HepG2 (cell line): Measurements from ENCODE around the gene TUBE1. TPM values are rescaled to one million over a fixed set of nuclear protein-coding genes. Genes with fewer than 3 reads are reported as not detected.
"Not testable (repeated sequence)": the region's sequence is repeated elsewhere in the genome, so short reads cannot be mapped to it uniquely, and the experiment has no call there.

Source experiments
- ATAC-seq: fragments of 200-7000 bp; cut with Tn5 transposase; 3 replicates; pipeline ENCODE4 v1.9.1; 2020; ENCODE audit warnings: mild to moderate bottlenecking, moderate library complexity
- BruUV-seq: library from RNA; stranded (reverse); fragments of 400-500 nt; replicated peaks from 2 replicates; lab custom pipeline; 2021; lab: Mats Ljungman, UMichigan
- CTCF ChIA-PET: fragments of 300-600 bp; formaldehyde crosslinking; extraction: SDS; loops from one replicate; lab custom pipeline; 2021; ENCODE audit warnings: low total read pairs, inconsistent platforms, low intra/inter-chr PET ratio; lab: Yijun Ruan, JAX
- POLR2A ChIA-PET: fragments of 350-600 bp; sonication (Branson Sonifier 250); formaldehyde crosslinking; loops from one replicate; lab custom pipeline; 2020; ENCODE audit warnings: antibody characterized with exemption, inconsistent platforms; lab: Yijun Ruan, JAX
- DNase-seq: peaks from one replicate; pipeline ENCODE4 v3.0.0-alpha.2; 2015; ENCODE audit warnings: low spot score
- FAIRE-seq: peaks from 3 replicates; lab custom pipeline; 2011; peaks lifted over from hg19 to GRCh38; lab: Jason Lieb, UNC
- H2AFZ ChIP-seq: one replicate; pipeline ENCODE4 v1.6.1; 2011; ENCODE audit warnings: low read length, inconsistent platforms
- H3K27ac ChIP-seq: fragments of 300-600 bp; 3 replicates; pipeline ENCODE4 v1.8.0; 2011; ENCODE audit warnings: mixed run types, mild to moderate bottlenecking, mixed read lengths, low read length, inconsistent platforms; ENCODE audit not compliant: insufficient read depth; ENCODE audit errors: extremely low read length
- H3K27me3 ChIP-seq, 2 experiments: fragments of 200-600 bp in 1 of 2; 2 replicates in 1 of 2; 3 replicates in 1 of 2; pipeline versions ENCODE4 v1.6.0 to v1.8.0; 2011; ENCODE audit warnings: low read length in 2 of 2, mild to moderate bottlenecking in 2 of 2, moderate library complexity in 2 of 2, inconsistent platforms in 1 of 2; ENCODE audit not compliant: insufficient read depth in 2 of 2, control insufficient read depth in 1 of 2
- H3K36me3 ChIP-seq, 2 experiments: fragments of 200-600 bp in 1 of 2; replicated peaks in 1 of 2; 2 replicates in 1 of 2; 3 replicates in 1 of 2; pipeline versions ENCODE4 v1.5.1 to v1.8.0; 2011; ENCODE audit warnings: low read length in 2 of 2, inconsistent platforms in 1 of 2; ENCODE audit not compliant: insufficient read depth in 2 of 2, control insufficient read depth in 1 of 2
- H3K4me1 ChIP-seq: 2 replicates; pipeline ENCODE4 v1.5.1; 2012; ENCODE audit warnings: low read length, inconsistent platforms; ENCODE audit not compliant: insufficient read depth
- H3K4me2 ChIP-seq: 2 replicates; pipeline ENCODE4 v1.6.0; 2011; ENCODE audit warnings: low read depth, low read length, inconsistent platforms
- H3K4me3 ChIP-seq, 3 experiments: fragments of 200-600 bp in 1 of 3; sonication (generic), shearing (Covaris generic) in 1 of 3; replicated peaks in 1 of 3; 2 replicates each; pipeline ENCODE4 v1.5.1; 2011 to 2016; ENCODE audit warnings: low read length in 3 of 3, inconsistent platforms in 2 of 3, low read depth in 2 of 3, mild to moderate bottlenecking in 2 of 3, control low read depth in 1 of 3, mixed read lengths in 1 of 3; ENCODE audit not compliant: insufficient read depth in 1 of 3
- H3K79me2 ChIP-seq: one replicate; pipeline ENCODE4 v1.6.1; 2011; ENCODE audit warnings: low read length, inconsistent platforms; ENCODE audit not compliant: insufficient read depth
- H3K9ac ChIP-seq: 2 replicates; pipeline ENCODE4 v1.6.0; 2011; ENCODE audit warnings: mild to moderate bottlenecking, low read depth, low read length, inconsistent platforms; ENCODE audit not compliant: insufficient read depth
- H3K9me3 ChIP-seq: 2 replicates; pipeline ENCODE4 v1.5.1; 2012; ENCODE audit warnings: mild to moderate bottlenecking, low read length
- H4K20me1 ChIP-seq: 2 replicates; pipeline ENCODE4 v1.6.0; 2011; ENCODE audit warnings: inconsistent platforms, mild to moderate bottlenecking, low read length, moderate library complexity; ENCODE audit not compliant: insufficient read depth
- CEBPB ChIP-seq: IDR thresholded peaks from 2 replicates; pipeline ENCODE4 v1.6.1; 2011; ENCODE audit warnings: low read depth, low read length, improper control_type of control experiment, borderline replicate concordance
- ZNF678 ChIP-seq: sonication (generic); formaldehyde crosslinking; IDR thresholded peaks from 2 replicates; pipeline ENCODE4 v1.4.0; 2020; ENCODE audit warnings: mild to moderate bottlenecking, missing genetic modification reagents
- WGBS: methylation state at CpG from one replicate; pipeline ENCODE4 v1.1.6; 2017; ENCODE audit warnings: low lambda C conversion rate; 5-methylcytosine and 5-hydroxymethylcytosine counted together
- in situ Hi-C: cut with HindIII; loops from 2 replicates; pipeline ENCODE4 v1.10.0; 2017; ENCODE audit warnings: low pct_unique_long_range_greater_than_20kb; ENCODE audit not compliant: extremely low pct_ligation_motif_present
- intact Hi-C: fragments of 100-400 bp; cut with micrococcal nuclease; formaldehyde crosslinking; loops from one replicate; pipeline ENCODE4 v1.10.0; 2022; ENCODE audit not compliant: unreplicated experiment
- polyA plus RNA-seq, 8 experiments: library from polyadenylated mRNA; depleted of rRNA in 3 of 8; stranded (reverse) in 7 of 8; unstranded in 1 of 8; fragments of >200 nt; fragmentation: Illumina TruSeq in 4 of 8; extraction: Trizol in 4 of 8; gene quantifications; 2 replicates each; pipeline versions ENCODE4 v1.2.1 to v1.2.3, GENCODE V29; 2011 to 2016; ENCODE audit warnings: low read depth in 4 of 8, missing spikeins in 1 of 8, mixed read lengths in 1 of 8; ENCODE audit not compliant: insufficient read depth in 1 of 8
- total RNA-seq, 5 experiments: library from RNA; depleted of rRNA; stranded (reverse); fragments of >200 nt; fragmentation: Illumina TruSeq; extraction: Trizol; gene quantifications; 2 replicates each; pipeline ENCODE4 v1.2.3, GENCODE V29; 2016; ENCODE audit warnings: low read depth in 1 of 5

The TUBE1 gene
- total and polyA plus RNA-seq, 2 of the 13 experiments (the other 11 are each of a cell fraction or from before 2014, with no cell fraction given) = 17.3 to 22.6 TPM

GRCh38 chr6:112049026-112049799 is 38.1 kb downstream of the TUBE1 start:
- CTCF ChIA-PET = no interaction called here
- ATAC-seq = peak; percentile 41

DNA sequence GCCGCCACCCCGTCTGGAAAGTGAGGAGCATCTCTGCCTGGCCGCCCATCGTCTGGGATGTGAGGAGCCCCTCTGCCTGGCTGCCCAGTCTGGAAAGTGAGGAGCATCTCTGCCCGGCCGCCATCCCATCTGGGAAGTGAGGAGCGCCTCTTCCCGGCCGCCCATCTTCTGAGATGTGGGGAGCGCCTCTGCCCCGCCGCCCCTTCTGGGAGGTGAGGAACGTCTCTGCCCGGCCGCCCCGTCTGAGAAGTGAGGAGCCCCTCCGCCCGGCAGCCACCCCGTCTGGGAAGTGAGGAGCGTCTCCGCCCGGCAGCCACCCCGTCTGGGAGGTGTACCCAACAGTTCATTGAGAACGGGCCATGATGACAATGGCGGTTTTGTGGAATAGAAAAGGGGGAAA is 39.8 kb downstream of the TUBE1 start:
- H3K4me3 ChIP-seq, H4K20me1 ChIP-seq, H3K27me3 ChIP-seq, intact Hi-C loops, H3K36me3 ChIP-seq, H3K79me2 ChIP-seq, CTCF ChIA-PET, H3K4me2 ChIP-seq, H3K9me3 ChIP-seq, in situ Hi-C loops, BruUV-seq, H3K27ac ChIP-seq, H3K9ac ChIP-seq, FAIRE-seq, H2AFZ ChIP-seq, DNase-seq, POLR2A ChIA-PET, ATAC-seq: not testable (repeated sequence)
- peaks cover 12% of the 10 kb centered on the region; the same call in 1 of the 2 replicates for H3K4me1 ChIP-seq
- WGBS = 71% methylated on average over 14 of the region's 25 CpGs

More at GRCh38 chr6:112049026-112049799, 38.1 kb downstream of the TUBE1 start:
- intact Hi-C loops = no loop called here
- H3K4me3 ChIP-seq = no peak overlapping the region
- H3K36me3 ChIP-seq = no peaks in the 10 kb centered on the region
- no peaks in the 10 kb centered on the region for H3K79me2 ChIP-seq
- H3K4me1 ChIP-seq = peaks cover 14% of the 10 kb centered on the region; the same call in 1 of the 2 replicates
- H3K9ac ChIP-seq = no peak overlapping the region
- TF ChIP-seq CEBPB (0 out of 2 replicates have a peak, but pooled peaks have one; percentile 18), ZNF678 (no peak)
- DNase-seq (peak; percentile 17), FAIRE-seq (no peak)
- 62% methylated on average over 6 of the region's 6 CpGs for WGBS
- no peak overlapping the region for H2AFZ ChIP-seq
- no peak overlapping the region for H3K27ac ChIP-seq
- H3K4me2 ChIP-seq = no peak overlapping the region
- H3K9me3 ChIP-seq = no peaks in the 10 kb centered on the region
- in situ Hi-C loops = no loop called here
- POLR2A ChIA-PET = no interaction called here
- H3K27me3 ChIP-seq = peaks cover 0 to 11% of the 10 kb centered on the region in 2 experiments; a peak in 2 of 5 replicates
- BruUV-seq = no TSS peak
- H4K20me1 ChIP-seq = no peaks in the 10 kb centered on the region
